Measurements from ENCODE around the gene CAMKMT.

Gene CAMKMT

GRCh38 chr2:44723921-44724320 lies 362.2 kb downstream of the CAMKMT start:
- TF ChIP-seq NFIC (IDR thresholded peaks at IDR 0.05) (no peak), YY1 (IDR thresholded peaks at IDR 0.05; ENCODE audit: low read depth) (no peak), EP300 (IDR thresholded peaks at IDR 0.05; ENCODE audit: borderline replicate concordance) (no peak), TEAD4 (IDR thresholded peaks at IDR 0.05) (no peak), RAD21 (IDR thresholded peaks at IDR 0.05; ENCODE audit: low read depth) (no peak), TAF1 (IDR thresholded peaks at IDR 0.05; ENCODE audit: low read depth) (no peak), USF1 (IDR thresholded peaks at IDR 0.05) (no peak), ZBTB7A (IDR thresholded peaks at IDR 0.05; ENCODE audit: low read depth) (no peak), TCF12 (IDR thresholded peaks at IDR 0.05; ENCODE audit: low read depth) (no peak)
- TF ChIP-seq, protein P1, sequence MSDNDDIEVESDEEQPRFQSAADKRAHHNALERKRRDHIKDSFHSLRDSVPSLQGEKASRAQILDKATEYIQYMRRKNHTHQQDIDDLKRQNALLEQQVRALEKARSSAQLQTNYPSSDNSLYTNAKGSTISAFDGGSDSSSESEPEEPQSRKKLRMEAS (IDR thresholded peaks at IDR 0.05): no peak

- TF ChIP-seq NFIC (IDR thresholded peaks at IDR 0.05): no peak
- no peak for TF ChIP-seq ZBTB7A (IDR thresholded peaks at IDR 0.05; ENCODE audit: low read depth)
- no peak for TF ChIP-seq TCF12 (IDR thresholded peaks at IDR 0.05; ENCODE audit: low read depth)
- no peak for TF ChIP-seq REST (IDR thresholded peaks at IDR 0.05; ENCODE audit: low read depth)
- TF ChIP-seq TEAD4 (IDR thresholded peaks at IDR 0.05): no peak
- TF ChIP-seq YY1 (IDR thresholded peaks at IDR 0.05; ENCODE audit: low read depth): no peak
- TF ChIP-seq TAF1 (IDR thresholded peaks at IDR 0.05; ENCODE audit: low read depth): no peak
- no peak for TF ChIP-seq RAD21 (IDR thresholded peaks at IDR 0.05; ENCODE audit: low read depth)
- TF ChIP-seq, protein P1 (IDR thresholded peaks at IDR 0.05): no peak
- TF ChIP-seq EGR1 (IDR thresholded peaks at IDR 0.05): no peak
- no peak for TF ChIP-seq CREB1 (IDR thresholded peaks at IDR 0.05; ENCODE audit: low read depth)
- no peak for TF ChIP-seq CEBPB (IDR thresholded peaks at IDR 0.05)
- TF ChIP-seq USF1 (IDR thresholded peaks at IDR 0.05): no peak
- TF ChIP-seq FOXM1 (IDR thresholded peaks at IDR 0.05; ENCODE audit: borderline replicate concordance, low read depth): no peak
- no peak for TF ChIP-seq EP300 (IDR thresholded peaks at IDR 0.05; ENCODE audit: borderline replicate concordance)
These were observed 368.8 kb downstream of the CAMKMT start for GRCh38 chr2:44730593-44730992.

GRCh38 chr2:44731505-44731904 lies 369.8 kb downstream of the CAMKMT start:
- no peak for TF ChIP-seq NFIC (IDR thresholded peaks at IDR 0.05)
- no peak for TF ChIP-seq ZBTB7A (IDR thresholded peaks at IDR 0.05; ENCODE audit: low read depth)
- no peak for TF ChIP-seq CEBPB (IDR thresholded peaks at IDR 0.05)
- no peak for TF ChIP-seq TEAD4 (IDR thresholded peaks at IDR 0.05)
- TF ChIP-seq, protein P1 (IDR thresholded peaks at IDR 0.05): no peak
- no peak for TF ChIP-seq TAF1 (IDR thresholded peaks at IDR 0.05; ENCODE audit: low read depth)
- TF ChIP-seq FOXM1 (IDR thresholded peaks at IDR 0.05; ENCODE audit: borderline replicate concordance, low read depth): no peak
- no peak for TF ChIP-seq REST (IDR thresholded peaks at IDR 0.05; ENCODE audit: low read depth)
- no peak for TF ChIP-seq YY1 (IDR thresholded peaks at IDR 0.05; ENCODE audit: low read depth)
- no peak for TF ChIP-seq RAD21 (IDR thresholded peaks at IDR 0.05; ENCODE audit: low read depth)
- no peak for TF ChIP-seq EGR1 (IDR thresholded peaks at IDR 0.05)
- no peak for TF ChIP-seq TCF12 (IDR thresholded peaks at IDR 0.05; ENCODE audit: low read depth)
- TF ChIP-seq EP300 (IDR thresholded peaks at IDR 0.05; ENCODE audit: borderline replicate concordance): no peak
- no peak for TF ChIP-seq USF1 (IDR thresholded peaks at IDR 0.05)
- TF ChIP-seq CREB1 (IDR thresholded peaks at IDR 0.05; ENCODE audit: low read depth): no peak

DNA sequence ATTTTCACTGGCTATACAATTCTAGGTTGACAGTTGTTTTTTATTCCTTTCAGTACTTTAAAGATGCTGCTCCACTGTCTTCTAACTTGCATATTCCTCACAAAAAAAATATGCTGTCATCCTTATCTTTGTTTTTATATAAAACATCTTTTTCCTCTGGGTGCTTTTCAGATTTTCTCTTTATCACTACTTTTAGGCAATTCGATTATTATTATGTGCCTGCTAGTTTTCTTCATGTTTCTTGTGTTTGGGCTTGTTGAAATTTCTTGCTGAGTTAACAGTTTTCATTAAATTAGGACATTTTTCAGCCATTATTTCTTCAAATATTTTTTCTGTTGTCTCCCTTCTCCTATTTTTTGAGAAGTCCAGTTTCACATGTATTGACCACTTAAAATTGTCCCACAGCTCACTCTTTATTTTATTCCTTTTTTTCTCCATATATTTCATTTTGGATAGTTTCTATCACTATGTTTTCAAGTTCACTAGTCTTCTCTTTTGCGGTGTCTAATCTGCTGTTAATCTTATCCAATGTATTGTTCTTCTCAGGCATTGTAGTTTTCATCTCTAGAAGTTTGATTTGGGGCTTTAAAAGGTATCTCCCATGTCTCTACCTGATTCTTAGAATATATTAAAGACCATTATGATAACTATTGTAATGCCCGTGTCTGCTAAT lies 374.7 kb downstream of the CAMKMT start:
- TF ChIP-seq CEBPB (IDR thresholded peaks at IDR 0.05): no peak
- no peak for TF ChIP-seq YY1 (IDR thresholded peaks at IDR 0.05; ENCODE audit: low read depth)
- TF ChIP-seq TCF12 (IDR thresholded peaks at IDR 0.05; ENCODE audit: low read depth): no peak
- TF ChIP-seq USF1 (IDR thresholded peaks at IDR 0.05): no peak
- no peak for TF ChIP-seq TEAD4 (IDR thresholded peaks at IDR 0.05)
- TF ChIP-seq, protein P1 (IDR thresholded peaks at IDR 0.05): no peak
- no peak for TF ChIP-seq TAF1 (IDR thresholded peaks at IDR 0.05; ENCODE audit: low read depth)
- no peak for TF ChIP-seq CREB1 (IDR thresholded peaks at IDR 0.05; ENCODE audit: low read depth)
- TF ChIP-seq NFIC (IDR thresholded peaks at IDR 0.05): no peak
- no peak for TF ChIP-seq ZBTB7A (IDR thresholded peaks at IDR 0.05; ENCODE audit: low read depth)
- TF ChIP-seq RAD21 (IDR thresholded peaks at IDR 0.05; ENCODE audit: low read depth): no peak
